ENCODE measurements around the gene NPLOC4. TPM values are rescaled to one million over a fixed set of nuclear protein-coding genes. Genes with fewer than 3 reads are reported as not detected.

Gene NPLOC4
- total and polyA plus RNA-seq, 2 of the 13 experiments (the other 11 are each of a cell fraction or from before 2014, with no cell fraction given): 57.0 to 97.0 TPM

DNA sequence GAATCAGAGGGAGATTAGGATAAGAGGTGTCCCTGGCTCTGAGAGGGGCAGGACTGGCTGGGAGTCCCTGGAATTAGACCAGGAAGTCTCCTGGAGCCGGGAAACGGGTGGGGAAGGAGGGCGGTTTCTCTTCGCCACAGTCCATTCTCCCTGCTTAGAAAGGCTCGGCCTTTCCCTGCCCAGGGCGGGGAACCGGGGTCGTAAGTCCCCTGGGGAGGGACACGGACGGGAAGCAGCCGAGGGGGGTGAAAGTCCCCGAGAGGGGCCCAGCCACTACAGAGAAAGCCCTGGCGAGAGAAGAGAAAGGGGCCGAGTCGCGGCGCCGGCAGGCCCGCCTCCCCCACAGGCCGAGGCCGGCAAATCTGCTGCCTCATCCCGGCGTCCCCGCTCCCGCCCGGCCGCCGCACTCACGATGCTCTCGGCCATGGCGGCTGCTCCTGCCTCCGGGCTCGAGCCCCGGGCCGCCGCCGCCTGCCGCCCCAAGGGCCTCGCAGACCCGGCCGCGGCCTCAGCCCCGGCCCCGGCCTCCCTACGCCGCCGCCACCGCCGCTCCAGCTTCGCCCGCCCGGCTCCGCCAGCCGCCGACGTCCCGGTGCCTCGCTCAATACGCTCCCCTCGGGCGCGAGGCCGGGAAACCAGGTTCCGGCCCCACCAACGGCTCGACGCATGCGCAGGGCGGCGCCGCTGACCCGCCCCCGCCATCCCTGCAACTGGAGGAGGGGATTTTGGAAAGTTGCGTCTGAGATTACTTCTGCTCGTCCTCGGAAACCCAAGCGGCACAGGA lies at the start of gene NPLOC4, which contains the start of gene TSPAN10 (continued):
- 0 out of 2 replicates have a peak, but pooled peaks have one; percentile 54 for TF ChIP-seq ZNF589 (CRISPR knock-in tag; conservative IDR thresholded peaks at IDR 0.05)
- TF ChIP-seq EZH2 (conservative IDR thresholded peaks at IDR 0.05; ENCODE audit: low read depth, low read length): no peak
- TF ChIP-seq ZNF326 (CRISPR knock-in tag; IDR thresholded peaks at IDR 0.05; ENCODE audit: borderline replicate concordance): no peak
- TF ChIP-seq SYNCRIP (IDR thresholded peaks at IDR 0.05; ENCODE audit: insufficient read depth, low read depth, low read length): no peak
- TF ChIP-seq, protein P1, sequence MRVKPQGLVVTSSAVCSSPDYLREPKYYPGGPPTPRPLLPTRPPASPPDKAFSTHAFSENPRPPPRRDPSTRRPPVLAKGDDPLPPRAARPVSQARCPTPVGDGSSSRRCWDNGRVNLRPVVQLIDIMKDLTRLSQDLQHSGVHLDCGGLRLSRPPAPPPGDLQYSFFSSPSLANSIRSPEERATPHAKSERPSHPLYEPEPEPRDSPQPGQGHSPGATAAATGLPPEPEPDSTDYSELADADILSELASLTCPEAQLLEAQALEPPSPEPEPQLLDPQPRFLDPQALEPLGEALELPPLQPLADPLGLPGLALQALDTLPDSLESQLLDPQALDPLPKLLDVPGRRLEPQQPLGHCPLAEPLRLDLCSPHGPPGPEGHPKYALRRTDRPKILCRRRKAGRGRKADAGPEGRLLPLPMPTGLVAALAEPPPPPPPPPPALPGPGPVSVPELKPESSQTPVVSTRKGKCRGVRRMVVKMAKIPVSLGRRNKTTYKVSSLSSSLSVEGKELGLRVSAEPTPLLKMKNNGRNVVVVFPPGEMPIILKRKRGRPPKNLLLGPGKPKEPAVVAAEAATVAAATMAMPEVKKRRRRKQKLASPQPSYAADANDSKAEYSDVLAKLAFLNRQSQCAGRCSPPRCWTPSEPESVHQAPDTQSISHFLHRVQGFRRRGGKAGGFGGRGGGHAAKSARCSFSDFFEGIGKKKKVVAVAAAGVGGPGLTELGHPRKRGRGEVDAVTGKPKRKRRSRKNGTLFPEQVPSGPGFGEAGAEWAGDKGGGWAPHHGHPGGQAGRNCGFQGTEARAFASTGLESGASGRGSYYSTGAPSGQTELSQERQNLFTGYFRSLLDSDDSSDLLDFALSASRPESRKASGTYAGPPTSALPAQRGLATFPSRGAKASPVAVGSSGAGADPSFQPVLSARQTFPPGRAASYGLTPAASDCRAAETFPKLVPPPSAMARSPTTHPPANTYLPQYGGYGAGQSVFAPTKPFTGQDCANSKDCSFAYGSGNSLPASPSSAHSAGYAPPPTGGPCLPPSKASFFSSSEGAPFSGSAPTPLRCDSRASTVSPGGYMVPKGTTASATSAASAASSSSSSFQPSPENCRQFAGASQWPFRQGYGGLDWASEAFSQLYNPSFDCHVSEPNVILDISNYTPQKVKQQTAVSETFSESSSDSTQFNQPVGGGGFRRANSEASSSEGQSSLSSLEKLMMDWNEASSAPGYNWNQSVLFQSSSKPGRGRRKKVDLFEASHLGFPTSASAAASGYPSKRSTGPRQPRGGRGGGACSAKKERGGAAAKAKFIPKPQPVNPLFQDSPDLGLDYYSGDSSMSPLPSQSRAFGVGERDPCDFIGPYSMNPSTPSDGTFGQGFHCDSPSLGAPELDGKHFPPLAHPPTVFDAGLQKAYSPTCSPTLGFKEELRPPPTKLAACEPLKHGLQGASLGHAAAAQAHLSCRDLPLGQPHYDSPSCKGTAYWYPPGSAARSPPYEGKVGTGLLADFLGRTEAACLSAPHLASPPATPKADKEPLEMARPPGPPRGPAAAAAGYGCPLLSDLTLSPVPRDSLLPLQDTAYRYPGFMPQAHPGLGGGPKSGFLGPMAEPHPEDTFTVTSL (CRISPR knock-in tag; IDR thresholded peaks at IDR 0.05; ENCODE audit: borderline replicate concordance): no peak
- TF ChIP-seq, protein P2, sequence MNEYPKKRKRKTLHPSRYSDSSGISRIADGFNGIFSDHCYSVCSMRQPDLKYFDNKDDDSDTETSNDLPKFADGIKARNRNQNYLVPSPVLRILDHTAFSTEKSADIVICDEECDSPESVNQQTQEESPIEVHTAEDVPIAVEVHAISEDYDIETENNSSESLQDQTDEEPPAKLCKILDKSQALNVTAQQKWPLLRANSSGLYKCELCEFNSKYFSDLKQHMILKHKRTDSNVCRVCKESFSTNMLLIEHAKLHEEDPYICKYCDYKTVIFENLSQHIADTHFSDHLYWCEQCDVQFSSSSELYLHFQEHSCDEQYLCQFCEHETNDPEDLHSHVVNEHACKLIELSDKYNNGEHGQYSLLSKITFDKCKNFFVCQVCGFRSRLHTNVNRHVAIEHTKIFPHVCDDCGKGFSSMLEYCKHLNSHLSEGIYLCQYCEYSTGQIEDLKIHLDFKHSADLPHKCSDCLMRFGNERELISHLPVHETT (CRISPR knock-in tag; conservative IDR thresholded peaks at IDR 0.05): peak; percentile 97
- peak; percentile 91 for TF ChIP-seq ZNF333 (CRISPR knock-in tag; IDR thresholded peaks at IDR 0.05; ENCODE audit: borderline replicate concordance)
- TF ChIP-seq, protein P3, sequence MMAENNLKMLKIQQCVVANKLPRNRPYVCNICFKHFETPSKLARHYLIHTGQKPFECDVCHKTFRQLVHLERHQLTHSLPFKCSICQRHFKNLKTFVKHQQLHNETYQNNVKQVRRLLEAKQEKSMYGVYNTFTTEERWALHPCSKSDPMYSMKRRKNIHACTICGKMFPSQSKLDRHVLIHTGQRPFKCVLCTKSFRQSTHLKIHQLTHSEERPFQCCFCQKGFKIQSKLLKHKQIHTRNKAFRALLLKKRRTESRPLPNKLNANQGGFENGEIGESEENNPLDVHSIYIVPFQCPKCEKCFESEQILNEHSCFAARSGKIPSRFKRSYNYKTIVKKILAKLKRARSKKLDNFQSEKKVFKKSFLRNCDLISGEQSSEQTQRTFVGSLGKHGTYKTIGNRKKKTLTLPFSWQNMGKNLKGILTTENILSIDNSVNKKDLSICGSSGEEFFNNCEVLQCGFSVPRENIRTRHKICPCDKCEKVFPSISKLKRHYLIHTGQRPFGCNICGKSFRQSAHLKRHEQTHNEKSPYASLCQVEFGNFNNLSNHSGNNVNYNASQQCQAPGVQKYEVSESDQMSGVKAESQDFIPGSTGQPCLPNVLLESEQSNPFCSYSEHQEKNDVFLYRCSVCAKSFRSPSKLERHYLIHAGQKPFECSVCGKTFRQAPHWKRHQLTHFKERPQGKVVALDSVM (CRISPR knock-in tag; IDR thresholded peaks at IDR 0.05): peak; percentile 78
- peak; percentile 90; the same call in 1 of the 2 replicates for TF ChIP-seq KLF15 (CRISPR knock-in tag; IDR thresholded peaks at IDR 0.05; ENCODE audit: borderline replicate concordance)
- TF ChIP-seq KAT2B (IDR thresholded peaks at IDR 0.05; ENCODE audit: borderline replicate concordance, low read depth, low read length): no peak
- TF ChIP-seq BRCA1 (CRISPR knock-in tag; IDR thresholded peaks at IDR 0.05): no peak; the same call in 1 of the 2 replicates
- TF ChIP-seq, protein P4, sequence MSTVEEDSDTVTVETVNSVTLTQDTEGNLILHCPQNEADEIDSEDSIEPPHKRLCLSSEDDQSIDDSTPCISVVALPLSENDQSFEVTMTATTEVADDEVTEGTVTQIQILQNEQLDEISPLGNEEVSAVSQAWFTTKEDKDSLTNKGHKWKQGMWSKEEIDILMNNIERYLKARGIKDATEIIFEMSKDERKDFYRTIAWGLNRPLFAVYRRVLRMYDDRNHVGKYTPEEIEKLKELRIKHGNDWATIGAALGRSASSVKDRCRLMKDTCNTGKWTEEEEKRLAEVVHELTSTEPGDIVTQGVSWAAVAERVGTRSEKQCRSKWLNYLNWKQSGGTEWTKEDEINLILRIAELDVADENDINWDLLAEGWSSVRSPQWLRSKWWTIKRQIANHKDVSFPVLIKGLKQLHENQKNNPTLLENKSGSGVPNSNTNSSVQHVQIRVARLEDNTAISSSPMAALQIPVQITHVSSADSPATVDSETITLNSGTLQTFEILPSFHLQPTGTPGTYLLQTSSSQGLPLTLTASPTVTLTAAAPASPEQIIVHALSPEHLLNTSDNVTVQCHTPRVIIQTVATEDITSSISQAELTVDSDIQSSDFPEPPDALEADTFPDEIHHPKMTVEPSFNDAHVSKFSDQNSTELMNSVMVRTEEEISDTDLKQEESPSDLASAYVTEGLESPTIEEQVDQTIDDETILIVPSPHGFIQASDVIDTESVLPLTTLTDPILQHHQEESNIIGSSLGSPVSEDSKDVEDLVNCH (CRISPR knock-in tag; IDR thresholded peaks at IDR 0.05): no peak
- TF ChIP-seq CBFB (CRISPR knock-in tag; IDR thresholded peaks at IDR 0.05): peak; percentile 92
- TF ChIP-seq, protein P5, sequence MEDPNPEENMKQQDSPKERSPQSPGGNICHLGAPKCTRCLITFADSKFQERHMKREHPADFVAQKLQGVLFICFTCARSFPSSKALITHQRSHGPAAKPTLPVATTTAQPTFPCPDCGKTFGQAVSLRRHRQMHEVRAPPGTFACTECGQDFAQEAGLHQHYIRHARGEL (CRISPR knock-in tag; IDR thresholded peaks at IDR 0.05): no peak
- no peak for TF ChIP-seq ZNF101 (CRISPR knock-in tag; IDR thresholded peaks at IDR 0.05; ENCODE audit: borderline replicate concordance, low read depth)

Measured in HepG2 (cell line).